ENCODE measurements around the gene SUPT6H.

The SUPT6H gene

GRCh38 chr17:28689011-28689410, 27.0 kb downstream of the SUPT6H start:
- CTCF ChIA-PET = no interaction called here
- H3K27ac ChIP-seq = no peak overlapping the region
- POLR2A ChIA-PET (ENCODE audit: low non-redundant PET) = interaction anchor here (0.5 kb wide), 1 partner anchor 38 kb away, joined by 5 read pairs; no protein-coding TSS in a partner anchor
- no peak for DNase-seq (ENCODE audit: low spot score)
- TF ChIP-seq CTCF (conservative IDR thresholded peaks at IDR 0.05; ENCODE audit: low read depth) = no peak

GRCh38 chr17:28693869-28694268, 31.9 kb downstream of the SUPT6H start:
- no peak for TF ChIP-seq CTCF (conservative IDR thresholded peaks at IDR 0.05; ENCODE audit: low read depth)
- POLR2A ChIA-PET (ENCODE audit: low non-redundant PET) = no interaction called here
- no peak overlapping the region for H3K27ac ChIP-seq
- no peak for DNase-seq (ENCODE audit: low spot score)
- CTCF ChIA-PET = interaction anchor here (0.6 kb wide), 1 partner anchor 23 kb away, joined by 4 read pairs; no protein-coding TSS in a partner anchor

GRCh38 chr17:28698253-28698941, 36.4 kb downstream of the SUPT6H start:
- no peak overlapping the region for H3K27ac ChIP-seq
- ChIA-PET POLR2A (ENCODE audit: low non-redundant PET) (no interaction called here), CTCF (no interaction called here)
- no peak for TF ChIP-seq CTCF (conservative IDR thresholded peaks at IDR 0.05; ENCODE audit: low read depth)
- DNase-seq (ENCODE audit: low spot score) = no peak

- ChIA-PET POLR2A (ENCODE audit: low non-redundant PET) (interaction anchor here (0.5 kb wide), 1 partner anchor 89 kb away, joined by 3 read pairs; no protein-coding TSS in a partner anchor), CTCF (no interaction called here)
- no peak for DNase-seq (ENCODE audit: low spot score)
- H3K27ac ChIP-seq = no peak overlapping the region
- no peak for TF ChIP-seq CTCF (conservative IDR thresholded peaks at IDR 0.05; ENCODE audit: low read depth)
Measured at GRCh38 chr17:28700278-28700677, 38.3 kb downstream of the SUPT6H start.

GRCh38 chr17:28700830-28701492, 39.0 kb downstream of the SUPT6H start:
- no peak for TF ChIP-seq CTCF (conservative IDR thresholded peaks at IDR 0.05; ENCODE audit: low read depth)
- H3K27ac ChIP-seq = peak overlapping the region; percentile 51; the same call in 1 of the 2 replicates
- ChIA-PET POLR2A (ENCODE audit: low non-redundant PET) (interaction anchor here (0.5 kb wide), 1 partner anchor 90 kb away, joined by 3 read pairs; no protein-coding TSS in a partner anchor), CTCF (no interaction called here)
- DNase-seq (ENCODE audit: low spot score) = no peak

GRCh38 chr17:28702026-28702751, 40.2 kb downstream of the SUPT6H start:
- no peak for TF ChIP-seq CTCF (conservative IDR thresholded peaks at IDR 0.05; ENCODE audit: low read depth)
- POLR2A ChIA-PET (ENCODE audit: low non-redundant PET) = interaction anchor here (0.6 kb wide), 1 partner anchor 52 kb away, joined by 7 read pairs; no protein-coding TSS in a partner anchor
- no peak for DNase-seq (ENCODE audit: low spot score)
- CTCF ChIA-PET = no interaction called here
- peak overlapping the region; percentile 51 for H3K27ac ChIP-seq
